ENCODE measurements around the gene TSPAN15.

Gene TSPAN15

GRCh38 chr10:69477968-69478597, 26.8 kb downstream of the TSPAN15 start:
- TF ChIP-seq CTCF (conservative IDR thresholded peaks at IDR 0.05; ENCODE audit: low read length), result no peak
- DNase-seq (ENCODE audit: low read depth), result no peak
- H3K4me3 ChIP-seq (ENCODE audit: low read length), result no peak overlapping the region

GRCh38 chr10:69479240-69480067, 28.2 kb downstream of the TSPAN15 start:
- H3K4me3 ChIP-seq (ENCODE audit: low read length), result no peak overlapping the region
- peak; percentile 65 for DNase-seq (ENCODE audit: low read depth)
- no peak for TF ChIP-seq CTCF (conservative IDR thresholded peaks at IDR 0.05; ENCODE audit: low read length)

GRCh38 chr10:69480068-69480412, 28.8 kb downstream of the TSPAN15 start:
- H3K4me3 ChIP-seq (ENCODE audit: low read length), result no peak overlapping the region
- no peak for TF ChIP-seq CTCF (conservative IDR thresholded peaks at IDR 0.05; ENCODE audit: low read length)
- no peak for DNase-seq (ENCODE audit: low read depth)

DNA sequence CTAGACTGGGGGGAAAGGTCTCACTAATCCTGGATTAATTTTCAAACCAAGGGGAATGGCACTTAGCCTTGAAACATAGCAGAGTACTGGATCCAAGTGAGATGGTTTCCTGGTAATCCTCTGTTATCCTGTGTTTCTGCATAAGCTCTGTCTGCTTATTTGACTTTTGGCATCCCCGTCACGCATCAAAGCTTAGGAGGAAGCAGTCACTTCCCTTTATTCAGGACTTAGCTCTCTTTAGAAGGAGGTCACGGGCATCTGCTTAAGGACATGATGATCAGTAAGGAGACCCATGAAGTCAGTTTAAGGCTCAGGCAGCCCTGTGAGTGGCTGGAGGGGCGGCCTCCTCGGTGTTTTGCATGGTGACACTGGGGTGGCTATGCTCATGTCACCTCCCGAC, 30.0 kb downstream of the TSPAN15 start:
- DNase-seq (ENCODE audit: low read depth), result no peak
- no peak overlapping the region for H3K4me3 ChIP-seq (ENCODE audit: low read length)
- TF ChIP-seq CTCF (conservative IDR thresholded peaks at IDR 0.05; ENCODE audit: low read length), result no peak

GRCh38 chr10:69481811-69482524, 30.7 kb downstream of the TSPAN15 start:
- TF ChIP-seq CTCF (conservative IDR thresholded peaks at IDR 0.05; ENCODE audit: low read length), result no peak
- H3K4me3 ChIP-seq (ENCODE audit: low read length), result no peak overlapping the region
- DNase-seq (ENCODE audit: low read depth), result no peak

DNA sequence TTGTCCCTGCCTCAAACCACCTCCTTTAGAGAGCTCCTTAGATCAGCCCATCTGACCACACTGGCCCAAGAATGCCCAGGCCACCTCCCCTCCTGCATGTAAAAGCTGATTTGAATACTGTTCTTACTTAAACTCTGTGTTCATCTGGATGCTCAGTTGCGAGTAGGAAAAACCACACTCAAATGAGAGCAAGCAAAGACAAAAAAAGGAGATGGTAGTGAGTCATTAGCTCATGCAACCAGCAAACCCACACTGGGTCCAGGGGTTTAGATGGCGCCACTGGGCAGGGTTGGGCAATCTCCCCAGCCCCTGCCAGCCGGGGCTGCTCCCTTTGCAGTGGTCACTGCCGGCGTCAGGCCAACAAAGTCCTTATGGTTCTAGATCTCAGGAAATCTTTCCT, 32.7 kb downstream of the TSPAN15 start:
- no peak for TF ChIP-seq CTCF (conservative IDR thresholded peaks at IDR 0.05; ENCODE audit: low read length)
- peak; percentile 39 for DNase-seq (ENCODE audit: low read depth)
- no peak overlapping the region for H3K4me3 ChIP-seq (ENCODE audit: low read length)
